H1 (cell line): Measurements from ENCODE around the gene CELF4.

Experiments used
- KDM1A ChIP-seq: fragments of 200-600, 300-600 bp; sonication (generic); IDR thresholded peaks from 2 replicates; pipeline ENCODE4 v1.7.1; 2016; ENCODE audit warnings: mild to moderate bottlenecking, low read length, borderline replicate concordance
- NRF1 ChIP-seq: IDR thresholded peaks from 2 replicates; pipeline ENCODE4 v1.6.1; 2011; ENCODE audit warnings: mild to moderate bottlenecking, low read depth, low read length, improper control_type of control experiment
- POLR2A ChIP-seq, 2 experiments: IDR thresholded peaks; 1 replicate in 1 of 2; 2 replicates in 1 of 2; pipeline ENCODE4 v1.6.1; 2011; ENCODE audit warnings: low read depth in 2 of 2, low read length in 2 of 2, mild to moderate bottlenecking in 2 of 2; ENCODE audit errors: control extremely low read depth in 1 of 2

GRCh38 chr18:37248281-37248680 is 317.3 kb downstream of the CELF4 start:
- TF ChIP-seq NRF1, result no peak
- TF ChIP-seq KDM1A, result no peak
- no peak for TF ChIP-seq POLR2A (IDR thresholded peaks at IDR 0.05; ENCODE audit: control extremely low read depth in 1 of 2, low read depth in 2 of 2, low read length in 2 of 2)
